Measurements from ENCODE around the gene INKA1.

Gene INKA1

DNA sequence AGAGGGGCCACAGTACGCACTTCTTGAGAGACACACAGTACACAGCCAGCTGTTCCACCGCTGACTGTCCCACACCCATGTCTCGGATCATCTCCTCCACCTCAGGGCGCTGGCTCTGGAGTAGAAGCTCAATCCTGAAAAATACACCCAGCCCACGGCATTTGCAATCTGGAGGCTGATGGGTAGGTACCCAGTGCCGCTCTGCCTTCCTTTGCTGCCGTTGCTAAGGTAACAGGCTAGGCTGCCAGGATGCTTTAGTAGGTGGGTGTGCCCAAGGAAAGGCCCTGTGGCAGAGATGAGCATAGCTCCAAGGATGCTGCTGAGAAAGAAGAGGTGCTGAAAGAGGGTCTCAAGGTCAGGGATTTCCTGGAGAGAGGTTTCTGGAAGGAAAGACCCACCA lies 38.7 kb downstream of the INKA1 start:
- H3K4me3 ChIP-seq (ENCODE audit: insufficient read depth, low read depth, low read length, poor library complexity, severe bottlenecking) = no peak overlapping the region
- no peaks in the 10 kb centered on the region for H3K9me3 ChIP-seq (ENCODE audit: control insufficient read depth, low read length)
- no peaks in the 10 kb centered on the region for H3K36me3 ChIP-seq (ENCODE audit: control insufficient read depth, insufficient read depth, low read length)
- H3K27me3 ChIP-seq (replicated peaks; ENCODE audit: control insufficient read depth, insufficient read depth, low read length, poor library complexity, severe bottlenecking) = no peaks in the 10 kb centered on the region
- H3K4me1 ChIP-seq (ENCODE audit: control insufficient read depth, insufficient read depth, low read length, poor library complexity, severe bottlenecking) = no peaks in the 10 kb centered on the region
- DNase-seq = no peak
- no peak overlapping the region for H3K27ac ChIP-seq (ENCODE audit: insufficient read depth, low read length, poor library complexity, severe bottlenecking)

DNA sequence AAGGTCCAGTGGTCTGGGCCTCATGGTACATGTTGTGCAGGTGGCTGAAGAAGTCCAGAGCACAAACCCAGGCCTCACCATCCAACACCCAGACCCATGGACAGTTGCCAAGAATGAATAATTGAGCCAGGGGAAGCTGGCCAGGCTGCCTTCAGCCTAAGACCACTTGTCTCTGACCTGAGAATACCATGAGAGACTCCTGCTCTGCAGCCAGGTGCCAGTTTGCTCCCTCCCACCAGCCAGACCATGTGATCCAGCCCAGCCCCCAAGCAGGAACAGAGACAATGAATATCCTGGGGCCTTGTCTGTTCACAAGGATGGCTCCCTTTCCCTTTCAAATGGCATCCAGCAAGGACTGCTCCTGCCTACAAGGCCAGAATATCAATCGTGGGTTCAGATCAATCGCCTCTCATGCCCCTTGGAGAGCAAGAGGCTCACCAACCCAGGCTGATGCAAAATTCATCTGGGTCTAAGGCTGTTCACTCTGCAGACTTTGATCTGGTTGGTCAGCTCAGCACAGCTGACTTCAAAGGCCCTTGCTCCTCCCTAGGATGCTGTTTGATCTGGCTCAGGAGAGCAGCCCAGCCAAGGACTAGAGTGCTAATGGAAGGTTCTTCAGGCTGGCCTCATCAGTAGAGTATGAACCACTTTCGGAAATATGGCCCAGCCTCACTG lies 39.9 kb downstream of the INKA1 start:
- Histone ChIP-seq H3K36me3 (ENCODE audit: control insufficient read depth, insufficient read depth, low read length) (no peaks in the 10 kb centered on the region), H3K27ac (ENCODE audit: insufficient read depth, low read length, poor library complexity, severe bottlenecking) (no peak overlapping the region), H3K4me1 (ENCODE audit: control insufficient read depth, insufficient read depth, low read length, poor library complexity, severe bottlenecking) (no peaks in the 10 kb centered on the region), H3K27me3 (replicated peaks; ENCODE audit: control insufficient read depth, insufficient read depth, low read length, poor library complexity, severe bottlenecking) (no peaks in the 10 kb centered on the region), H3K9me3 (ENCODE audit: control insufficient read depth, low read length) (no peaks in the 10 kb centered on the region), H3K4me3 (ENCODE audit: insufficient read depth, low read depth, low read length, poor library complexity, severe bottlenecking) (no peak overlapping the region)
- DNase-seq = no peak

DNA sequence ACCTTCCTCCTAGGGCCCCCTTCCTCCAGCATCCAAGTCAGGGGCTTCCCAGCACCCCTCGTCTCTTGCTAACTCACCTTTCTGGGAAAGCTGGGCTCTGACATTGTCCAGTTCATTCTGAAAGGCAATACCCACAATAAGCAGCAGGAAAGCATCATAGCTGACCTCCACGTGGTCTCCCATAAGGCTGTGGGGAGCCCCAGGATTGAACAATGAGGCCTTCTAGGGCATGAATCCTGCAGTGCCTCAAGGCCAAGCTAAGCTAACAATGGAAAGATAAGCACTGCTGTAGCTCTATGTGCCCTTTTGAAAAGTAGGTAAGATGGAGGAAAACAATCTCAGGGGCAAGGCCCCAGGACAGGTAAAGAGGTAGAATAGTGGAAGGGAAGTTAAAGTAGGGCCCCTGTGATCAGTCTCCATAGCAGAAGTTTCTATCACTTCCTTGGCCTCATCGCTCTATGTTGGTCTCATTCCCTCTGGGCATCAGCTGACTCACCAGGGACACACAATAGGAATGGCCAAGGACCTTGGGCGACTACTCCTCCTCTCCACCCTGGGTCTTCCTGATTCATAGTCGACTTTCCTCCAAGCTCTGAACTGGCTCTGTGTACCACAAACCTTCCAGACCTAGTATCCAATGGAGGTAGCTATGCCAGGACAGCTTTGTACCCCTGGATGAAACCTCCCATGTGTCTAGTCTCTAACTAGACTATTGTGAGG lies 41.6 kb downstream of the INKA1 start:
- Histone ChIP-seq H3K4me3 (ENCODE audit: insufficient read depth, low read depth, low read length, poor library complexity, severe bottlenecking) (no peak overlapping the region), H3K36me3 (ENCODE audit: control insufficient read depth, insufficient read depth, low read length) (no peaks in the 10 kb centered on the region)
- DNase-seq = no peak

DNA sequence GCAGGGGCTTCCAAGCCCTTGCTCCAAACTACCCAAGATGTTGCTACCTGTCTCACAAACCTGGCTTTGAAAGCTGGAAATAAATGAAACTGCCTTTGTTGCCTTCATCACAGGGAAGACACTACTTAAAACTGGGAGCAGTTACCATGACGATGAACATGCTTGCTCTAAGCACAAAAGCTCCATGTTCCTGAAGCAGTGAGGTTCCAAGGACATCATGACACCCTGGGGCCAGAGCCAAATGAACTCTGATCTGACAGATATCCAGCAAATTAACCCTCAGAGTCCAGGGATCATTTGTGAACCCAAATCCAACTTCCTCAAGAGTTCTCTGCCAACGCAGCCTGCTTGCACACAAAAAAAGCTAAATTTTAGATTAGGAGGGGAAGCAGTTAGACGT lies 42.6 kb downstream of the INKA1 start:
- Histone ChIP-seq H3K9me3 (ENCODE audit: control insufficient read depth, low read length) (no peaks in the 10 kb centered on the region), H3K27ac (ENCODE audit: insufficient read depth, low read length, poor library complexity, severe bottlenecking) (no peak overlapping the region), H3K27me3 (replicated peaks; ENCODE audit: control insufficient read depth, insufficient read depth, low read length, poor library complexity, severe bottlenecking) (no peaks in the 10 kb centered on the region), H3K4me1 (ENCODE audit: control insufficient read depth, insufficient read depth, low read length, poor library complexity, severe bottlenecking) (no peaks in the 10 kb centered on the region), H3K36me3 (ENCODE audit: control insufficient read depth, insufficient read depth, low read length) (no peaks in the 10 kb centered on the region), H3K4me3 (ENCODE audit: insufficient read depth, low read depth, low read length, poor library complexity, severe bottlenecking) (no peak overlapping the region)
- no peak for DNase-seq

More for the DNA sequence above, 41.6 kb downstream of the INKA1 start:
- Histone ChIP-seq H3K27me3 (replicated peaks; ENCODE audit: control insufficient read depth, insufficient read depth, low read length, poor library complexity, severe bottlenecking) (no peaks in the 10 kb centered on the region), H3K9me3 (ENCODE audit: control insufficient read depth, low read length) (no peaks in the 10 kb centered on the region), H3K27ac (ENCODE audit: insufficient read depth, low read length, poor library complexity, severe bottlenecking) (no peak overlapping the region), H3K4me1 (ENCODE audit: control insufficient read depth, insufficient read depth, low read length, poor library complexity, severe bottlenecking) (no peaks in the 10 kb centered on the region)

All from effector memory CD4-positive, alpha-beta T cell (primary cell).